Activated naive CD4-positive, alpha-beta T cell treated with anti-CD3 and anti-CD28 coated beads, Interleukin-2, amount 10 ng/mL, durations not matched to agents 7 days and 5 days (primary cell): ENCODE measurements around the gene CERS6.

Experiments
- CTCF ChIA-PET: fragments of 350-600 bp; sonication (Branson Sonifier 250); formaldehyde crosslinking; loops from one replicate; lab custom pipeline; 2021; ENCODE audit warnings: antibody characterized with exemption; lab: Charles Lee
- DNase-seq: peaks from one replicate; pipeline ENCODE4 v3.0.0-alpha.2; 2020
- H3K27ac Mint-ChIP-seq: one replicate; pipeline ENCODE4 v1.8.0; 2021; ENCODE audit warnings: mild to moderate bottlenecking, moderate library complexity, mixed read lengths
- H3K27me3 Mint-ChIP-seq: one replicate; pipeline ENCODE4 v1.8.0; 2021; ENCODE audit warnings: mild to moderate bottlenecking, mixed read lengths
- H3K36me3 Mint-ChIP-seq: one replicate; pipeline ENCODE4 v1.8.0; 2021; ENCODE audit warnings: mixed read lengths
- H3K4me1 Mint-ChIP-seq: one replicate; pipeline ENCODE4 v1.8.0; 2021; ENCODE audit warnings: mixed read lengths
- H3K4me3 Mint-ChIP-seq: one replicate; pipeline ENCODE4 v1.8.0; 2021; ENCODE audit warnings: mild to moderate bottlenecking, moderate library complexity, mixed read lengths
- H3K9me3 Mint-ChIP-seq: one replicate; pipeline ENCODE4 v1.8.0; 2021; ENCODE audit warnings: mixed read lengths

CERS6 gene

GRCh38 chr2:168432100-168432499, 24.0 kb upstream of the CERS6 start:
- Mint-ChIP-seq H3K9me3 (peaks cover 3% of the 10 kb centered on the region), H3K27me3 (peaks cover 7% of the 10 kb centered on the region), H3K27ac (peak overlapping the region; percentile 25), H3K4me3 (no peak overlapping the region), H3K4me1 (peaks cover 57% of the 10 kb centered on the region), H3K36me3 (peaks cover 6% of the 10 kb centered on the region)
- DNase-seq: no peak
- CTCF ChIA-PET: interaction anchor here (0.7 kb wide), 1 partner anchor 623 kb away, joined by 3 read pairs; no protein-coding TSS in a partner anchor

- CTCF ChIA-PET: interaction anchor here (0.7 kb wide), 1 partner anchor 622 kb away, joined by 3 read pairs; no protein-coding TSS in a partner anchor
- Mint-ChIP-seq H3K27me3 (peaks cover 8% of the 10 kb centered on the region), H3K4me1 (peaks cover 53% of the 10 kb centered on the region), H3K36me3 (peaks cover 6% of the 10 kb centered on the region), H3K9me3 (peaks cover 3% of the 10 kb centered on the region), H3K4me3 (no peak overlapping the region), H3K27ac (peak overlapping the region; percentile 77)
- DNase-seq: peak; percentile 72
Measured at GRCh38 chr2:168432565-168433186, 23.4 kb upstream of the CERS6 start.

DNA sequence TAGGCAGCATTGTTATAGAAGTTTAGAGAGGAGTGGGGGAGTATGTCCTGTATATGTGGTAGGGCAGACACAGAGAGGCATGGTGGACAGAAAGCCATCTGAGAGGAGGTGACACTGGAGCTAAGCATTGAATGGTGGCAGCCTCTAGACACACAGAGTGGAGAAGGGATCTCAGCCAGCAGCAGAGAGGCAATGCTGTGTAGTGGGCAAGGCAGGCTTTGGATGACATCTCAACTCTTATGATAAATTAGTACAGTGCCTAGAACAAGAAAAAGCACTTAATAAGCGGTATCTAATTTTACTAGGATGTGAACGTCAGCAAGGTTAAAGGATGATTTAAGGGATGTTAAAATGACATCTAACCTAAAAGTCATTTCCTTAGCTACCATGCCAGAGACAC, 22.5 kb upstream of the CERS6 start:
- DNase-seq: no peak
- CTCF ChIA-PET: no interaction called here
- Mint-ChIP-seq H3K9me3 (peaks cover 3% of the 10 kb centered on the region), H3K27ac (peak overlapping the region; percentile 62), H3K4me3 (no peak overlapping the region), H3K27me3 (peaks cover 13% of the 10 kb centered on the region), H3K4me1 (peaks cover 49% of the 10 kb centered on the region), H3K36me3 (peaks cover 6% of the 10 kb centered on the region)

GRCh38 chr2:168434146-168434545, 21.9 kb upstream of the CERS6 start:
- H3K4me3 Mint-ChIP-seq: no peak overlapping the region
- peaks cover 13% of the 10 kb centered on the region for H3K27me3 Mint-ChIP-seq
- DNase-seq: no peak
- peak overlapping the region; percentile 24 for H3K27ac Mint-ChIP-seq
- peaks cover 3% of the 10 kb centered on the region for H3K9me3 Mint-ChIP-seq
- peaks cover 49% of the 10 kb centered on the region for H3K4me1 Mint-ChIP-seq
- CTCF ChIA-PET: no interaction called here
- H3K36me3 Mint-ChIP-seq: peaks cover 6% of the 10 kb centered on the region

- H3K36me3 Mint-ChIP-seq: peaks cover 4% of the 10 kb centered on the region
- H3K9me3 Mint-ChIP-seq: no peaks in the 10 kb centered on the region
- H3K4me1 Mint-ChIP-seq: peaks cover 42% of the 10 kb centered on the region
- H3K4me3 Mint-ChIP-seq: no peak overlapping the region
- H3K27ac Mint-ChIP-seq: no peak overlapping the region
- CTCF ChIA-PET: interaction anchor here (1.7 kb wide), 1 partner anchor 90 kb away, joined by 8 read pairs; no protein-coding TSS in a partner anchor
- DNase-seq: no peak
- H3K27me3 Mint-ChIP-seq: peaks cover 7% of the 10 kb centered on the region
Measured at GRCh38 chr2:168436840-168437239, 19.2 kb upstream of the CERS6 start.

GRCh38 chr2:168438553-168438952, 17.5 kb upstream of the CERS6 start:
- H3K27me3 Mint-ChIP-seq: peaks cover 7% of the 10 kb centered on the region
- no peaks in the 10 kb centered on the region for H3K9me3 Mint-ChIP-seq
- no peak for DNase-seq
- no peak overlapping the region for H3K27ac Mint-ChIP-seq
- CTCF ChIA-PET: no interaction called here
- no peak overlapping the region for H3K4me3 Mint-ChIP-seq
- peaks cover 2% of the 10 kb centered on the region for H3K36me3 Mint-ChIP-seq
- H3K4me1 Mint-ChIP-seq: peaks cover 24% of the 10 kb centered on the region

DNA sequence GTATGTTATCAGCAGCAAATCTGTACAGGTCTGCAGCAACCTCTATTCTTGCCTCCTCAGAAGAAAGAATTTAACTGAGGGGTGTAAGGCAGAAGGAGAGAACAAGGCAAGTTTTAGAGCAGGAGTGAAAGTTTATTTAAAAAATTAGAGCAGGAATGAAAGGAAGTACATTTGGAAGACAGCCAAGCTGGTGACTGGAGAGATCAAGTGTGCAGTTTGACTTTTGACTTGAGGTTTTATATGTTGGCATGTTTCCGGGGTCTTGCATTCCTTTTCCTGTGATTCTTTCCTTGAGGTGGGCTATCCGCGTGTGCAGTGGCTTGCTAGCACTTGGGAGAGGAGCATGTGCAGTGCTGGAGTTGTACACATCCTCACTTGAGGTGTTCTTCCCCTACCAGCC, 16.5 kb upstream of the CERS6 start:
- H3K36me3 Mint-ChIP-seq: peaks cover 2% of the 10 kb centered on the region
- peaks cover 4% of the 10 kb centered on the region for H3K9me3 Mint-ChIP-seq
- no peak overlapping the region for H3K27ac Mint-ChIP-seq
- H3K27me3 Mint-ChIP-seq: peaks cover 7% of the 10 kb centered on the region
- H3K4me1 Mint-ChIP-seq: peaks cover 15% of the 10 kb centered on the region
- DNase-seq: no peak
- CTCF ChIA-PET: no interaction called here
- H3K4me3 Mint-ChIP-seq: no peak overlapping the region

DNA sequence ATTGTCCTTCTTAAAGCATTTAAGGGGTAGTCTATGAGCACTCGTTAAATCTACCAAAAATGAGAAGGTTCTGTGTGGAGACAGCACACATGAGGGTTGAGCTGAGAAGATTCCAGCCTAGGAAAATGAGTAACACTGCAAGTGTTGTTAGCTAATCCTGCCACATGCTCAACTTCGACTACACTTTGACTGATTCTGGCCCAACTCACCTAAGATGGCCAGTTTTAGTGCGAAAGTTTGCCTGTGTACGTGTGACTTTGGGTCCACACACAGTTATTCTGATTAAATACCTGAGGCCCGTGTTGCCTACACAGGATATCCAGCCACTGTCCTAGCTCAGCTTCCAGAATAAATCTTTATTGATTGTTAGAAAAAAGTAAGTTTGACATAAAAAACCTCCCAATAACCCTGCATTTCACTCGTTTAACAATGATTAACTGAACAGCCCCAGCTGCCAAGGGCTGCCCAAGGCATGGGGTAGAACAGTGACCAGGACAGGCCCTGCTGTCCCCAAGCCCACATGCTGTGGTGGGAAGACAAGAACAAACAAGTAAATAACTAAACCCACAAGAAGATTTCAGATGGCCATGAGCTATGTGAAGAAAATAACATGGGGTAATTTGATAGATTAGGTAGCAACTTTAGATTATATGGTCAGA, 14.7 kb upstream of the CERS6 start:
- Mint-ChIP-seq H3K9me3 (peaks cover 14% of the 10 kb centered on the region), H3K4me1 (peaks cover 6% of the 10 kb centered on the region), H3K27ac (no peak overlapping the region), H3K36me3 (peaks cover 2% of the 10 kb centered on the region), H3K27me3 (peaks cover 7% of the 10 kb centered on the region), H3K4me3 (no peak overlapping the region)
- DNase-seq: no peak
- CTCF ChIA-PET: interaction anchor here (1.3 kb wide), 1 partner anchor 9 kb away, joined by 3 read pairs; no protein-coding TSS in a partner anchor

- H3K27ac Mint-ChIP-seq: no peak overlapping the region
- CTCF ChIA-PET: no interaction called here
- no peaks in the 10 kb centered on the region for H3K27me3 Mint-ChIP-seq
- no peak for DNase-seq
- H3K9me3 Mint-ChIP-seq: peaks cover 17% of the 10 kb centered on the region
- H3K4me3 Mint-ChIP-seq: no peak overlapping the region
- H3K36me3 Mint-ChIP-seq: peaks cover 2% of the 10 kb centered on the region
- no peaks in the 10 kb centered on the region for H3K4me1 Mint-ChIP-seq
Measured at GRCh38 chr2:168443818-168444217, 12.3 kb upstream of the CERS6 start.

- DNase-seq: no peak
- Mint-ChIP-seq H3K36me3 (peaks cover 2% of the 10 kb centered on the region), H3K4me3 (no peak overlapping the region), H3K4me1 (peaks cover 14% of the 10 kb centered on the region), H3K27ac (no peak overlapping the region), H3K9me3 (peaks cover 17% of the 10 kb centered on the region), H3K27me3 (no peaks in the 10 kb centered on the region)
- CTCF ChIA-PET: no interaction called here
Measured at GRCh38 chr2:168445960-168446359, 10.1 kb upstream of the CERS6 start.

DNA sequence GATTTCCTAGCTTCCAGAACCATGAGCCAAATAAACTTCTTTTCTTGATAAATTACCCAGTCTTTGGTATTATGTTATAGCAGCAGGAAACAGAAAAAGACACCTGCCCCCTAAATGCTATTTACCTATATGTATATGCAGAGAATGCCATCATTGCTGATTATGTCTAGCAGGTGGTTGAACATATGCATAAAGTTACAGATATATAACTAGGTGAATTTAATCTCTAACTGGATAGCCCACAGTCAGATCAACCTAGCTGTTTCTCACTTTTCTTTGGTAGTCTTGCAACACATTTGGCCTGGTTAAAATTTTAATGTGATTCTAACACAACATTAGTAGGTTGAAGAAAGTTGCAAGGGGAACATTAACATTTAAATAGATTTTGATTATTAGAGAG, 7.1 kb upstream of the CERS6 start:
- Mint-ChIP-seq H3K27me3 (no peaks in the 10 kb centered on the region), H3K4me3 (no peak overlapping the region), H3K27ac (no peak overlapping the region), H3K9me3 (peaks cover 17% of the 10 kb centered on the region), H3K4me1 (peaks cover 17% of the 10 kb centered on the region), H3K36me3 (peaks cover 2% of the 10 kb centered on the region)
- CTCF ChIA-PET: no interaction called here
- DNase-seq: no peak

DNA sequence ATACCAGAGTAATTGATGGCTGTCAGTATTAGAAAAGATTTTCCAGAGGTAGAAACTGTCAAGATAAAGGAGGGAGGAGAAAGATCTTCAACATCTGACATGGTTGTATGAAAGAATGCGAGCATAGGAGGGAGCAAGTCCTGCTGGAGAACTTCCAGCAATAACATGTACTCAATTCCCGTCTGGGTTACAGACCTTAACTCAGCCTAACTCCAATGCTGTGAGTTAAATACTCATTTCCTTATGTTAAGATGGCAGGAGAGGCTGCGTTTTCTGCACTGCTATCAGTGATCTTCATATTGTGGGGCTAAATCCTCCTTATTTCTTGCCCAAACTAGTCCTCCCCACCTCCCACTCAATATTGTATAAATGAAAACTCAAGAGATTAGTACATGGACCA, 6.7 kb upstream of the CERS6 start:
- no peak overlapping the region for H3K27ac Mint-ChIP-seq
- DNase-seq: no peak
- H3K4me1 Mint-ChIP-seq: peaks cover 17% of the 10 kb centered on the region
- H3K4me3 Mint-ChIP-seq: no peak overlapping the region
- no peaks in the 10 kb centered on the region for H3K27me3 Mint-ChIP-seq
- CTCF ChIA-PET: no interaction called here
- H3K36me3 Mint-ChIP-seq: peaks cover 2% of the 10 kb centered on the region
- H3K9me3 Mint-ChIP-seq: peaks cover 15% of the 10 kb centered on the region

GRCh38 chr2:168450171-168450570, 5.9 kb upstream of the CERS6 start:
- peaks cover 2% of the 10 kb centered on the region for H3K36me3 Mint-ChIP-seq
- no peak for DNase-seq
- H3K27ac Mint-ChIP-seq: peak overlapping the region; percentile 12
- peaks cover 9% of the 10 kb centered on the region for H3K9me3 Mint-ChIP-seq
- peaks cover 17% of the 10 kb centered on the region for H3K4me1 Mint-ChIP-seq
- H3K4me3 Mint-ChIP-seq: no peak overlapping the region
- H3K27me3 Mint-ChIP-seq: no peaks in the 10 kb centered on the region
- CTCF ChIA-PET: interaction anchor here (1.2 kb wide), 1 partner anchor 8 kb away, joined by 3 read pairs; no protein-coding TSS in a partner anchor

- no peak overlapping the region for H3K4me3 Mint-ChIP-seq
- peaks cover 17% of the 10 kb centered on the region for H3K4me1 Mint-ChIP-seq
- H3K9me3 Mint-ChIP-seq: peaks cover 9% of the 10 kb centered on the region
- no peak for DNase-seq
- H3K36me3 Mint-ChIP-seq: peaks cover 2% of the 10 kb centered on the region
- no peaks in the 10 kb centered on the region for H3K27me3 Mint-ChIP-seq
- CTCF ChIA-PET: interaction anchor here (1.2 kb wide), 1 partner anchor 8 kb away, joined by 3 read pairs; no protein-coding TSS in a partner anchor
- no peak overlapping the region for H3K27ac Mint-ChIP-seq
Measured at GRCh38 chr2:168450732-168451131, 5.3 kb upstream of the CERS6 start.

- Mint-ChIP-seq H3K4me3 (no peak overlapping the region), H3K27ac (no peak overlapping the region), H3K36me3 (no peaks in the 10 kb centered on the region), H3K9me3 (peaks cover 1% of the 10 kb centered on the region), H3K27me3 (no peaks in the 10 kb centered on the region), H3K4me1 (peaks cover 24% of the 10 kb centered on the region)
- CTCF ChIA-PET: no interaction called here
- no peak for DNase-seq
Measured at GRCh38 chr2:168452781-168453180, 3.3 kb upstream of the CERS6 start.
